GM19372 (cell line): ENCODE measurements around the gene SFXN5.

Source experiments
- ATAC-seq: cut with Tn5 transposase; IDR thresholded peaks from one replicate; pipeline ENCODE4 v1.9.1; 2021; ENCODE audit warnings: mild to moderate bottlenecking, low read depth, moderate library complexity; ENCODE audit not compliant: unreplicated experiment

SFXN5 gene

DNA sequence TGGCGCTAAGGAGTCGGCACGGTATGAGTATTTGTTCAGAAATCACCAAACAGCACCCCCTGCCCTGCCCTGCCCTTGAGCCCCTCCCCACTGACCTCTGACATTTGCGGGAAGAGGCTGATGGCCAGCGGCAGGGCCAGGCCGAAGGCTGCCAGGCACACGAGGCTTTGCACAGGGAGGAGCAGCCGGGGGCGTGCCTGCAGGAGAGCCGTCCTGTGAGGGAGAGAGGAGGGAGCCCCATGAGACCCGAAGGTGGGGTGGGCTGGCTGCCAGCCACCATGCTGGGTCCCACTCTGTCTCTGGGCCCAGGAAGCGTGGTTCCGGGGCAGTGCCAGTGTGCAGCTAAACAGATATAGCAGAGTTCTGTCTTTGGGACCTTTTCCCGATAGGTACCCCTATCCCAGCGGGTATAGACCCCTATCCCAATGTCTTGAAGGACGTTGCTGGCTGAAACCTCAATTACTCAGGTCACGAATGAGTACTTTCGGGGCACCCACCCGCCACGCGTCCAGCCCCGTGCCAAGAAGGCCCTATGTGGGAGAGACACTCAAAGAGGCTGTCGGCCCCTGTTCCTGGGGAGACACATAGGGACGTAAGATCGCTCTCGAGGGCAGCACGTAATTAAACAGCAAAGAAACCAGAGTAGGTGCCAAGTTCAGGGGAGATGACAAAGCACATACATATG lies 110.3 kb downstream of the SFXN5 start:
- ATAC-seq: no peak

DNA sequence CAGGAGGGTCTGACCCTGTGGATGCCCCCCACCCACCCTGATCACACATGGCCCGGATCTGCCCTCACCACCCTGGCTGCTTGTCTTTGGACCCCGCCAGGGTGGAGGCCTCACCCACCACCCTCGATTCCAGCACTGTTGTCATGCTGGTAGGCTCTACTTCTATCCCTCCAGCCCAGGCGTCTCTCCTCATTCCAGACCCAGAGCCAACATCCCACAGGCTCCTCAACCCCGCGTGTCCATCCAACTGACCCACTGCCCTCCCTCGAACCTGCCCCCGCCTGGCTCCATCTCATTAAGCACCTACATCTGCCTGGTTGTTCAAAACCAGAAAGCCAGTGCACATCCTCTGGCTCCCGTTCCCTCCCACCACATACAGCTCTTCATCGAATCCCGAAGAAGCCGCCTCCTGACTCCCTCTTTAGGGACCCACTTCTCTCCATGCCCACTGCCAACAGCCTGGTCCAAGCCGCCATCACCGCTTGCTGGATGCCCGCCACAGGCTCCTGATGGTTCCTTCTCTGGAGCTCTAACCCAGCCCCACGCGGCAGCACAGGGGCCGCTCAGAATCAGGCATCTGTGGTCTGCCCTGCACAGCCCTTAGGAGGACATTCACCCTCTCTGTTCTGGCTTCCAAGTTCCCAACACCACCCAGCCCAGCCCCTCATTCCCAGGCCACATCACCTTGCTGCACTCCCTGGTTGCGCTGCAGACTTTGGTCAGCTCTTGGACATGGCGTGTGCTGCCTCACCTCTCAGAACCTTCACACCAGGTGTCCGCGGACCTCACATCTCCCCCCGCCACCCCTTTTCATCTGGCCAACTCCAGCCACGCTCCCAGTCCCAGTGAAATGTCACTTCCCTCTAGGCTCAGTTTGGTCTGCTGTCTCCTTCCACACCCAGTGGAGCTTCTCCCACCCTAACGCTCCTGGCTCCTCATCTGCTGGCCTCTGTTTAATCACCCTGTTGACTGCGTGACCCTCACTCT lies 111.2 kb downstream of the SFXN5 start:
- no peak for ATAC-seq

DNA sequence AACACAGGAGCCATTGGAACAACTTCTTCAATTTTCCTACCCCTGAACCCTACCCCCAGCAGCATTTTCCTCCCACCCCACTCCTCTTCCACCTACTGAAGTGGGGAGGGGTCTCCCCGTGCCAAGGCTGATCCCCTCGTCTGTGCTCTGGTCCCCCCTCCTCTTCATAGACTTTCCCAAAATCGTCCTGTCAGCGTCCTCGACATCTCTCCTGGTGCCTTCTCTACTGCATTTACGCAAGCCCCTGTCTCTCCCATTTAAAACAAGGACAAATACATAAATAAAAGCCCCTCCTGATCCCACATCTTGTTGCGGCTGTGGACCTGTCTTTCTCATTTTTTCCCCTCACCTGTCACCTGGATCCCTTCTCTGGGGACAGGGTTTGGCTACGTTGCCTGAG lies 112.0 kb downstream of the SFXN5 start:
- no peak for ATAC-seq

- no peak for ATAC-seq
Observed at GRCh38 chr2:72958542-72959385, 112.7 kb downstream of the SFXN5 start.

DNA sequence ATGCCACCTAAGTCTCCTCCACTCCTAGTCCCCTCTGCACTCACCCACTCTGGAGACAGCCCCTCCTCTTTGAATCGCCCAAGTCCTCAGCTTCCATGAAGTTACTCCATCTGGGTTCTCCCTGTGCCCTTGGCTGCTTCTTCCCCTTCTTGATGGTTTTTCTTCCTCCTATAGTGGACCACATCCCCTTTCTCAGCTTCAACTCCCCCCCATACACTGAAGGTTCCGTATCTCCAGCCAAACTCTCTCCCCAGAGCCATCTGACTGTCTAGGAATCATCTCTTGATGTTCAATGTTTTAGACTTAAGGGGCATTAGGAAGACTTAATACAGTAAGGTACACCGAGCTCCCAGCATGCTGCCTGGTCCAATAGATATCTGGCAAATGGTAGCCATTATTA lies 114.6 kb downstream of the SFXN5 start:
- ATAC-seq: no peak

DNA sequence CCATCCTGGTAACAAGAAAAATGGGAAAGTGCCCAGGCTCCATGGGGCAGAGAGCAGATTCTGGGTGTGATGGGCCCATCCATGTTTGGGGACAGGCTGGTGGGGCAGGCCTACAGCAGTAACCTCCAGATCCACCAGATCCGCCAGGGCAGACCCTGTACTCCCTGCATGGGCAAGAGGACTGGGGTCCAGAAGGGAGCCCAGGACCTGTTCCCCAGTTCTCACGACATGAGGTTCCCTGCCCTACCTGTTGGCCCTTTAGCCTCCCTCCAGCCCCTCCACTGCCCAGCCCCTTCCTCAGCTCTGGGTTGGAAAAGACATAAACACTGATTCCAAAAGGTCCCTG lies 115.5 kb downstream of the SFXN5 start:
- ATAC-seq: no peak

- ATAC-seq: no peak
Observed at GRCh38 chr2:72955228-72956049, 116.1 kb downstream of the SFXN5 start.

DNA sequence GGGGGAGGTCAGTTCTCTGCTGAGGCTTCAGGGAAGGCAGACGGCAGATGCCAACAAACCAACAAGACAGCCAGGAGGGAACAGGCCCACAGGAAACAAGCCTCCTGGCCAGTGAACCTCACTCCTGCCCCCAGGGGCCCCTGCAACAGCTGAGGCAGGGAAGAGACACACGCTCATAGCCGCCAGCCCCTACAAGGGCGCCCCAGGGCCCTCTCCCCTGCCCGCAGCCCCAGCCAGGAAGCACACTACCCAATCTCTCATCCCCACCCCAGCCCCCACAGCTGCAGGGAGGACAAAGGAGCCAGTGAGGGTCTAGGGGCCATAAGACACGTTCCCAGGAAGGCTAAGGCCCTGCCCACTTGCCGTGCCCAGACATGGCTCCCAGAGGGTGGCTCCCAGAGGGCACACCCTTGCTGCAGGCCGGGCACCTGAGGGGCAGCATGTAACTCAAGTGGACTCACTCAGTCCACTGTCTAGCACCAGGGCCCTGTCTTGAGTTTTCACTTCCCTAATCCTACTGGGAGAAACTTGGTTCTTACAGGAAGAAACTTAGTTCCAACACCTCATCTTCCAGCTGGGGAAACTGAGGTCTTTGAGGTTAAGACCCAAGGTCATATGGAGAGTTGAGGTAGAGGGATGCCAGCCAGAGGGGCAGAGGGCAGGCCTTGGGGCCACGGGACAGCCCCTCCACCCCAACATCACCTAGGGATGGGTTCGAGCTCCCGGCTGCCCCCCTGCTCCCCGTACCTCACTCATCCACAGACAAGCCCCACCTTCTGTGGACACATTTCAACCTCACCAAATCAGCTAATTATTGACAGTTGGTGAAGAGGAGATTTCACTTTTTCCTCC lies 116.9 kb downstream of the SFXN5 start:
- no peak for ATAC-seq

DNA sequence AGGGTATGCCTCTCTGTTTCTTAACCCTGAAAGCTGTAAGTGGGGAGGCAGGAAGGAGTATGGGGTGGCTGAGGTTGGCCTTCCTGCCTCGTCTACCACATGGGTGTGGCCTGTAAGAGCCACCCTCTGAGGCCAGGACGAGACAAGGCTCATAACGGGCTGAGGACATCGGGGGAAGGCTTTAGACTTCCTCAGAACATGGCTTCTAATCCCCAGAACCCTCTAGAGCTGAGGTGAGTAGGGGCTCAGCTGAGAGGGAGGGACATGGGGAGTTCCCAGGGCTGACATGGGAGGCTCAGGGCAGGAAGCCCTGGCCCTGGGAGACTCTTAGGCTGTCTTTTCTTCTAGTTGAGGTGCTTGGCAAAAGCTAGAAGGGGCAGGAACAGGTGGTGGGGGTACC lies 117.5 kb downstream of the SFXN5 start:
- no peak for ATAC-seq

DNA sequence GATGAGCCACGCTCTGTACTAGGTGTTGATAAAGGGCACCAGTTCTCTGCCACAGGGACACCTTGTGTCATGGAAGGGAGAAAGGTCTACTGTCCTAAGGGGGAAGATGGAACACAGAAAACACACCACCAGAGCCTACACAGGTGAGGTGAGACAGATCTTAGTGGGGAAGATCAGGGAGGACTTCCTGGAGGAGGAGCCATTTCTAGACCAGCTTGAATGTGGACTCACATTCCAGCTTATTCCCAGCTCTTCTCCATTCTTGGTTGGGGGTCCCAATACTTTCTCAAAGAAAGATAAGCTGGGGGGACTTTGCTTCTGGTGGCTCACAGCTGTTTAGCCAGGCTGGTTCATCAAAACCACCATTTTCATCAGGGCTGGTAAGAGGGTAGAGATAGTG lies 118.0 kb downstream of the SFXN5 start:
- no peak for ATAC-seq

GRCh38 chr2:72952961-72953360 lies 118.6 kb downstream of the SFXN5 start:
- no peak for ATAC-seq

- no peak for ATAC-seq
Observed at GRCh38 chr2:72952110-72952823, 119.2 kb downstream of the SFXN5 start.

DNA sequence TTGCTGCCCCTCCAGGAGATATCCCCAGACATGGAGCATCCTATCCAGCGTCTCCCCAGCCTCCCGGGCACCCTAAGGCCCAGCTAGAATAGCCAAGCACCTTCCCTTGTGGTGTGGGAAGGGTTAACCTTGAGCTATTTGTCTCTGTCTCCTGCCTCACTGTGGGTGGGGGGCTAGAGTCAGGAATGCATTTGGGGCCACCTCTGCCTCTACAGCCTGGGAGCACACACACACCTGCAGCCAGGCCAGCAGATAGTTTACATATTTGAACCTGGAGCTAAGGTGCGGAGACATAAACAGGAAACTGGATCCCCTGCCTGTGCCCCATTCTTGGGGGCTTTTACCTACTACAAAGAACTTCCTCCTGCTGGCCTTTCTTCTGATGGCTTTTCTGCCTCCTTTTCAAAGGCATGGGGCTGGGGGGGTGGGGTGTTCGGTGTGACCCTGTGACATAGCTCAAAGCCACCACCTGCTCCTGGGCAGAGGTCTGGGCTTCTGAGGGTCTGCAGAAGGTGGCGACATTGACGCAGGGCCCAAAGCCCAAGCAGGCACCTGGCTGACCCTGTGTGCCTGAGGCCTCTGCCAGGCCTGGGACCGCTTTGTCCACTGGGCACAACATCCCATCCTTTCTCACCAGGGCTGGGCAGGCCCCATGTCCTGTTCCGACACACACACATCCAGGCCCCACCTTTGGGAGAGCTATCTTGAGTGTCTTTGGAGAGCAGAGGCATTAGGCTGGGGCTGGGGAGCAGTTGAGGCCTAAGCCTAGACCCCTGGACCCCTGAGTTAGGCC lies 120.0 kb downstream of the SFXN5 start:
- ATAC-seq: no peak

GRCh38 chr2:72950558-72951255 lies 120.8 kb downstream of the SFXN5 start:
- no peak for ATAC-seq

DNA sequence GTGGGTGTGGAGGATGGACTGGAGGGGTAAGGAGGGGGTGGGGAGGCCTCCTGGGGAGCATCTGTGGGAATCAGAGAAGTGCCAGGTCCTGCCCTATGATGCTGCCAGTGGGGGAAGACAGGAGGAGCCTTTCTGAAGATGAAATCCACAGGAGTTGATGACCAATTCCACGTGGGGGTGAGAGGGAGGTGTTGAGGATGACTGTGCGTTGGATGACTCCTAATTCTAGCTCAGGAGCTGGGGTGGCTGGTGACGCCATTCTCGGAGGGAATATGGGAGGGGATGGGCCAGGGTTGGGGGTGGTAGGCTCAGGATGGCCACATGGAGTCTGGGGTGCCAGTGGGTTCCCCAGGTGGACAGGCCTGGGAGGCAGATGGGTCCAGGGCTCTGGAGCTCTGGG lies 121.9 kb downstream of the SFXN5 start:
- no peak for ATAC-seq

DNA sequence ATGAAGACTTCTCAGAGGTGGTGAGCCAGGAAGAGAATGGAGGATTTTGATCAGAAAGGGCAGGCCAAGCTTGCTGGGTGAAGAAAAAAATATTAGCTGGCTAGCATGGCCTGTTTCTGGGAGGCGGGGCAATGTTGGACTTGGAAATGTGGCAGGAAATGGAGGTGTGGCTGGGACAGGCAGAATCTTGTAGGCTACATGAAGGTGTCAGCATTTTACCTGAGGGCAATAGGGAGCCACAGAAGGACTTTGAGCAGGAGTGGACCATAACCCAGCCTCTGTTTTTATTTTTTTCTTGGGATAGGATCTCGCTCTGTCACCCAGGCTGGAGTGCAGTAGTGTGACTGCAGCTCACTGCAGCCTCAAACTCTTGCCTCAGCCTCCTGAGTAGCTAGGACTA lies 122.5 kb downstream of the SFXN5 start:
- no peak for ATAC-seq
